HG02571 (cell line): ENCODE data around the gene OR4A47.
"Not testable (repeated sequence)": the region's sequence is repeated elsewhere in the genome, so short reads cannot be mapped to it uniquely, and the experiment has no call there.

Experiments used
- ATAC-seq: cut with Tn5 transposase; IDR thresholded peaks from one replicate; pipeline ENCODE4 v1.9.1; 2021; ENCODE audit warnings: mild to moderate bottlenecking, moderate library complexity; ENCODE audit not compliant: unreplicated experiment

Gene OR4A47, protein sequence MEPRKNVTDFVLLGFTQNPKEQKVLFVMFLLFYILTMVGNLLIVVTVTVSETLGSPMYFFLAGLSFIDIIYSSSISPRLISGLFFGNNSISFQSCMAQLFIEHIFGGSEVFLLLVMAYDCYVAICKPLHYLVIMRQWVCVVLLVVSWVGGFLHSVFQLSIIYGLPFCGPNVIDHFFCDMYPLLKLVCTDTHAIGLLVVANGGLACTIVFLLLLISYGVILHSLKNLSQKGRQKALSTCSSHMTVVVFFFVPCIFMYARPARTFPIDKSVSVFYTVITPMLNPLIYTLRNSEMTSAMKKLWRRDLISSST

DNA sequence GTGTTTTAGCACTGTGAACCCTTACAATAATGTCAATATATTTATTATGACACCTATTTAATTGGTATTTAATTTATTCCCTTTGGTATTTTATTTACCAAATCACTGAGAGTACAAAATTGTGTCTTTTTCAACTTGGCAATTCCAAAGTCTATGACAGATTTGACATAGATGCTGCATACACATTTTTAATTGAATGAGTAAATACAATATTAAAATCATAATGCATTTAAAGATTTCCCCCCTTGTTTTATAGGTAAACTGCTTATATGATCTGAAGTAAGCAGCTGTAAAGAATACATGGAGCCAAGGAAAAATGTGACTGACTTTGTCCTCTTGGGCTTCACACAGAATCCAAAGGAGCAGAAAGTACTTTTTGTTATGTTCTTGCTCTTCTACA lies at the start of gene OR4A47:
Gene OR4A47 (plus strand): TSS at position 301 of the 400 bp plus-strand sequence. CDS start 0 bp downstream, at position 301.
- ATAC-seq = not testable (repeated sequence)

DNA sequence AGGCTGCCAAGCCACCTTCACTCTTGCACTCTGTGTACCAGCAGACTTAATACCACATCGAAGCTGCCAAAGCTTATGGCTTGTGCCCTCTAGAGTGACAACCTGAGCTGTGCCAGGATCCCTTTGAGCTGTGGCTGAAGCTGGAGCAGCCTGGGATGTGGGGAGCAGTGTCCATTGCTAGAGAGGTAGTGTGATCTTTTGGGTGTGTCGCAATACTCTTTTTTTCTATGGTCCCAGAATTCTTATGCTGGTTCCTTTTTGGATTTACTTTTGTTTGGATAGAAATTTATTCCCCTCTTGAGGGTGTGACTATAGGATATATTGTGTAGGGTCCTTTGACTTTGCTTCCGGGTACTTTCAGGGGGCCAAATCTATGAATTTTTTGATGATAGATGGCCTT lies 32.7 kb upstream of the OR4A47 start:
- not testable (repeated sequence) for ATAC-seq

DNA sequence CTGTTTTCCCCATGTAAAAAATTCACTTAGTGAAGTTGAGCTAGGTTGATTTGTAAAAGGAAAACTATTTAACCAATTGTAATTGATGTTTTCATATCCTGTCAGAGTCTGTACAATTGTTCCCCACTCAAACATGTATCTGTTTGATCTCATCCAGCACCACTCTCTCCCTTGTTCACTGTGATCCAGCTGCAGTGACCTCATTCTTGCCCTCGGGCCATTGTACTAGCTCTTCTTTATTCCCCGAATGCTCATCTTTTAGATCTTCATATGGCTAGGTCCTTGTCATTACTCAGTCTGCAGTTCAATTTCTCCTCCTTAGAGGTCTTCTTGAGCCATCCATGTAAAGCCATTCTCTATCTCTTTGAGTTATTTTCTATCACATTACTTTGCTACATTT lies 14.6 kb upstream of the OR4A47 start:
- ATAC-seq = not testable (repeated sequence)

DNA sequence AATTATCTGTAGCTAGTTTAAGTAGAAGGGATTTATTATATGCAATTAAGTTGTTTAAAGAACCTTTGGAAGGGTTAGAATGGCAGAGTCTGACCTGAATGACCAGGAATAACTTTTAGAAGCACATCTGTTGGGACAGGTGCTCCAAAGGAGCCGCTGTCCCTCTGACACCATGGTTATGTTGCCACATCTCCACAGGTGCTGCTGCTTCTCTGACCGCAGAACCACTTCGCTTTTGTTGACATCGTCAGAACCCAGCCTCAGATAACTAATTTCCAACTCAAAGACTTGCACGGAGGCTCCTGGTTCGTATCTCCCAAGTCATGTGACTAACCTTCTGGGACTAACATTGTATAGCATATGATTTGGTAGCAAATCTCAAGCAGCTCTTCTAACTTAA lies 13.9 kb upstream of the OR4A47 start:
- ATAC-seq = not testable (repeated sequence)

DNA sequence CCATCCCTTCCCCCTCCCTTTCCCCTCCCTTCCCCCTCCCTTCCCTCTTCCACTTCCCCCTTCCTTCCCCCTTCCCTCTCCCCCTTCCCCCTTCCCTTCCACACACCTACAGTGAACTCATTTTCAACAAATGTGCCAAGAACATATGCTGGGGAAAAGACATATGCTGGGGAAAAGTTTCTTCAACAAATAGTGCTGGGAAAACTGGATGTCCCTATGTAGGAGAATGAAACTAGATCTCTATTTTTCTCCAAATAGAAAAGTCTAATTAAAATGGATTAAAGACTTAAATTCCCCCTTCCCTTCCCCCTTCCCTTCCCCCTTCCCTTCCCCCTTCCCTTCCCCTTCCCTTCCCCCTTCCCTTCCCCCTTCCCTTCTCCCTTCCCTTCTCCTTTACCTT lies 17.6 kb downstream of the OR4A47 start:
- ATAC-seq = not testable (repeated sequence)

DNA sequence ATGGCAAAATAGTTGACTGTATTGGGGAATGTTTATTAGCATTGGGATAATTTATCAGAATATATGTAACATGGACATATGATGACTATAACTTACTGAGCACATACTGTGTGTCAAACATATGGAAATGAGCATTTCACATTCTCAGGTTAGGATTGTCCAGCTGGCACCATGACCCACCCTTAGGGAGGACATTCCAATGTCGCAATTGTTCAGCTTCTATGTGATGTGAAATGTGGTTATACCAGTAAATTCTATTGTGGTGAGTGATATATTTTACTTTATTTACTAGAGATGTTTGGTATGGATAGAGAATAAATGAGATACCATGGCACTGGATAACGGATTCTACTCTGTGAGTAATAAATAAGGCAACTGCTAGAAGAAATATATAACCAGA lies 50.4 kb downstream of the OR4A47 start:
- ATAC-seq = no peak
